Right renal pelvis (tissue), 4 donors: Measurements from ENCODE around the gene TMEM200A. TPM values are rescaled to one million over a fixed set of nuclear protein-coding genes. Genes with fewer than 3 reads are reported as not detected.

Experiments
- DNase-seq, 4 donors: peaks; one replicate each; pipeline ENCODE4 v3.0.0-alpha.2; 2013; ENCODE audit warnings: low read depth in 4 of 4, low spot score in 3 of 4, missing footprints in 1 of 4
- polyA plus RNA-seq, 4 donors: library from polyadenylated mRNA; unstranded; fragments of 120-200 nt; gene quantifications; one replicate each; pipeline ENCODE4 v1.2.1, GENCODE V29; 2013; ENCODE audit not compliant: insufficient read length in 4 of 4

Gene TMEM200A
- polyA plus RNA-seq, 4 donors = 24.3 to 32.6 (median 28.7) TPM

GRCh38 chr6:130376936-130377335 lies 11.1 kb downstream of the TMEM200A start:
- DNase-seq = no peak

GRCh38 chr6:130377371-130377770 lies 11.6 kb downstream of the TMEM200A start:
- DNase-seq = no peak

GRCh38 chr6:130377915-130378314 lies 12.1 kb downstream of the TMEM200A start:
- no peak for DNase-seq

- DNase-seq = no peak
Observed at GRCh38 chr6:130379223-130379622, 13.4 kb downstream of the TMEM200A start.

GRCh38 chr6:130381012-130381411 lies 15.2 kb downstream of the TMEM200A start:
- no peak for DNase-seq

- DNase-seq = no peak
Observed at GRCh38 chr6:130381459-130382380, 15.9 kb downstream of the TMEM200A start.

GRCh38 chr6:130382872-130383490 lies 17.2 kb downstream of the TMEM200A start:
- DNase-seq = no peak

- DNase-seq = no peak
Observed at GRCh38 chr6:130385064-130385695, 19.4 kb downstream of the TMEM200A start.

GRCh38 chr6:130389142-130389541 lies 23.3 kb downstream of the TMEM200A start:
- no peak for DNase-seq

GRCh38 chr6:130390890-130391289 lies 25.1 kb downstream of the TMEM200A start:
- no peak for DNase-seq

GRCh38 chr6:130393306-130393705 lies 27.5 kb downstream of the TMEM200A start:
- DNase-seq = no peak

GRCh38 chr6:130394246-130394645 lies 28.4 kb downstream of the TMEM200A start:
- DNase-seq = no peak

GRCh38 chr6:130395164-130395563 lies 29.3 kb downstream of the TMEM200A start:
- no peak for DNase-seq

- DNase-seq = no peak
Observed at GRCh38 chr6:130396722-130397121, 30.9 kb downstream of the TMEM200A start.

GRCh38 chr6:130405549-130405948 lies 39.7 kb downstream of the TMEM200A start:
- DNase-seq = no peak

- DNase-seq = no peak
Observed at GRCh38 chr6:130407032-130407431, 41.2 kb downstream of the TMEM200A start.

- DNase-seq = no peak
Observed at GRCh38 chr6:130409418-130410100, 43.7 kb downstream of the TMEM200A start.

- DNase-seq = no peak
Observed at GRCh38 chr6:130411481-130411880, 45.7 kb downstream of the TMEM200A start.

GRCh38 chr6:130412556-130413290 lies 46.9 kb downstream of the TMEM200A start:
- no peak for DNase-seq

GRCh38 chr6:130417951-130418350 lies 52.1 kb downstream of the TMEM200A start:
- DNase-seq = no peak
